ENCODE data around the gene SLC17A9. TPM values are rescaled to one million over a fixed set of nuclear protein-coding genes. Genes with fewer than 3 reads are reported as not detected.

SLC17A9 gene
- total and polyA plus RNA-seq, 2 of the 8 experiments (the other 6 are each of a cell fraction or from before 2014, with no cell fraction given) = 23.5 to 35.2 TPM

DNA sequence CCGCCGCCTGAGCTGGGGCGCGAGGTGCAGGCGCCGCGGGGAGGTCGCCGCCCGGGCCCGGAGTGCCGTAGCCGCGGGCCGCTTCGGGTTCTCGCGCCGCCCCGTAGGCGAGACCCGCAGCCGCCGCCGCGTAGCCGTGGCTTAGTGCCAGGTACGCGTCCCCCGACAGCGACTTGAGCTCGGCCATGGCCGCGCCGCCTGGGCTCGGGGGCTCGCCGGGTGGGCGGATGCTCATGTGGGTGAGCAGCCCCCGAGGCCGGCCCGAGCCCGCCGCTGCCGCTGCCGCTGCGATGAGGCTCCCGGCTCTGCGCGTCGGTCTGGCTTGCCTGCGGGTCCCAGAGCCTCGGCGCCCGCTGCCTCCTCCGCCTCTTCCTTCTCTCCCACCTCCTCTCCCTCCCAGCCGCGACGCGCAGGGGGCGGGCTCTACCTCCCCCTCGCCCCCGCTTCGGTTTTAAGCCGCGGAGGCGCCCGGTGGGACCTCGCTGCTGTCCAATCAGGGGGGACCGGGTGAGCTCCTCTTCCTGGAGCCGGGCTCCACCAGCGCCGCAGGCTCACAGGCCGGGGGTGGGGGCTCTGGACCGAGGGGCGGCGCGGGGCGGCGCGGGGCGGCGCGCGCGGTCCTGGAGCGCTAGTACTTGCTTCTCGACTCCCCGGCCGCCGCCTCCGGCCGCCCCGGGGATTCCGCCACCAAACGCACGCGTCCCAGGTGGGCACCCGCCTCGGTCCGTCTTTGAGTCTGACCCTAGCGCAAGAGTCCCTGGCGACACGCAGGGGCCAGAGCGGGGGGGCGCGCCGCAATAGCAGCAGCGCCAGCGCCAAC is 54.2 kb downstream of the SLC17A9 start, which contains the start of gene BHLHE23 (continued):
- TF ChIP-seq RFX5 (IDR thresholded peaks at IDR 0.05; ENCODE audit: borderline replicate concordance, low read depth, low read length) (no peak), BRCA1 (IDR thresholded peaks at IDR 0.05; ENCODE audit: low read depth, low read length) (no peak), ATF3 (IDR thresholded peaks at IDR 0.05; ENCODE audit: insufficient read depth, low read depth, low read length) (no peak), GABPA (IDR thresholded peaks at IDR 0.05; ENCODE audit: borderline replicate concordance, insufficient read depth, low read length) (peak; percentile 47; the same call in 1 of the 2 replicates), TEAD4 (IDR thresholded peaks at IDR 0.05; ENCODE audit: low read depth, low read length) (no peak)
- TF ChIP-seq, protein P1, sequence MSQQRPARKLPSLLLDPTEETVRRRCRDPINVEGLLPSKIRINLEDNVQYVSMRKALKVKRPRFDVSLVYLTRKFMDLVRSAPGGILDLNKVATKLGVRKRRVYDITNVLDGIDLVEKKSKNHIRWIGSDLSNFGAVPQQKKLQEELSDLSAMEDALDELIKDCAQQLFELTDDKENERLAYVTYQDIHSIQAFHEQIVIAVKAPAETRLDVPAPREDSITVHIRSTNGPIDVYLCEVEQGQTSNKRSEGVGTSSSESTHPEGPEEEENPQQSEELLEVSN (IDR thresholded peaks at IDR 0.05) = peak; percentile 9; the same call in 1 of the 2 replicates

All from H1 (cell line).